Measurements from ENCODE around the gene CHST8. TPM values are rescaled to one million over a fixed set of nuclear protein-coding genes. Genes with fewer than 3 reads are reported as not detected.

CHST8 gene
- total RNA-seq, 1 experiment from 2014 or later: not detected

DNA sequence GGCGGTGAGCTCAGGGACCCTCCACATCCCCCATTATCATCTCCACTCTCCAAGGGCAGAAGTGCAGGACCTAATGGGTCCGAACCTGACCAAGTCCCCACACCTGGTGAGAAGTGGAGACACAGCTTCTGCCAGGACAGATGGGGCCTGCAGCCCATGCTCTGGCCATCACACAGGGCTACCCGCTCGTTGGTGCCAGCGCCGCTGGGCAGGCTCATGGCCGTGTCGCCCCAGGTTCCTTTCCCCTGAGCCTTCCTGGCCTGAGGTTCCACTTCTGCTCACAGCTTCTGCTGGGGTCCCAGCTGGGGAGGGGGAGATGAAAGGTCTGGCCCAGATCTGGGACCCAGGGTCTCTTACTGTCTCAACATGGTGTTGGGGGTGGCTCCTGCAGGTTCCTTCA is 126.5 kb downstream of the CHST8 start:
- no peaks in the 10 kb centered on the region for H3K9me3 Mint-ChIP-seq (ENCODE audit: unreplicated experiment)
- no peak overlapping the region for H3K4me3 ChIP-seq (ENCODE audit: low read depth, low read length)
- POLR2A ChIA-PET: no interaction called here

DNA sequence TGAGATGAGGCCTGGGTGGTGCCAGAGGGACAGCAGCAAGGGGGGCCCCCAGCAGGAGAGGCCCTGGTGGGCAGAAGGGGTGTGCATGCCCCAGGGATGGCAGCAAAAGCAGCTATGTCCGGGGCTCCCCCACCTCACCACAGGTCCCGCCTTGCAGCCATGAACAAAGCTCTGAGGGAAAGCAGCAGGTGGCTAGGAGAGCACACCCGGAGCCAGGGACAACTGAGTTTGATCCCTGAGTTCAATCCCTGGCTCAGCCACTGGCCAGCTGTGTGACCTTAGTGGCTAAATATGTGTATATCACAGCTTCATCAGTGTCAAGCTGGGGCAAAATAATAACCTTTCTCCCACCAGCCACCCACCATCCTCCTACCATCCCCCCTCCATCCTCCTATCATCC is 127.3 kb downstream of the CHST8 start:
- intact Hi-C loops (cut with micrococcal nuclease; ENCODE audit: unreplicated experiment): no loop called here
- H3K27me3 Mint-ChIP-seq (ENCODE audit: insufficient read depth, unreplicated experiment): peaks cover 15% of the 10 kb centered on the region
- DNase-seq: no peak
- H3K9me3 Mint-ChIP-seq (ENCODE audit: unreplicated experiment): no peaks in the 10 kb centered on the region
- Histone ChIP-seq H3K36me3 (ENCODE audit: control insufficient read depth, insufficient read depth, low read length) (no peaks in the 10 kb centered on the region), H3K4me1 (no peaks in the 10 kb centered on the region), H3K4me3 (ENCODE audit: low read depth, low read length) (no peak overlapping the region), H3K27me3 (replicated peaks; ENCODE audit: control insufficient read depth, insufficient read depth, low read length) (no peaks in the 10 kb centered on the region), H3K9me3 (no peaks in the 10 kb centered on the region)
- H3K36me3 Mint-ChIP-seq (ENCODE audit: insufficient read depth, unreplicated experiment): no peaks in the 10 kb centered on the region
- no peak overlapping the region for H3K27ac Mint-ChIP-seq (ENCODE audit: unreplicated experiment)
- TF ChIP-seq, protein P1, sequence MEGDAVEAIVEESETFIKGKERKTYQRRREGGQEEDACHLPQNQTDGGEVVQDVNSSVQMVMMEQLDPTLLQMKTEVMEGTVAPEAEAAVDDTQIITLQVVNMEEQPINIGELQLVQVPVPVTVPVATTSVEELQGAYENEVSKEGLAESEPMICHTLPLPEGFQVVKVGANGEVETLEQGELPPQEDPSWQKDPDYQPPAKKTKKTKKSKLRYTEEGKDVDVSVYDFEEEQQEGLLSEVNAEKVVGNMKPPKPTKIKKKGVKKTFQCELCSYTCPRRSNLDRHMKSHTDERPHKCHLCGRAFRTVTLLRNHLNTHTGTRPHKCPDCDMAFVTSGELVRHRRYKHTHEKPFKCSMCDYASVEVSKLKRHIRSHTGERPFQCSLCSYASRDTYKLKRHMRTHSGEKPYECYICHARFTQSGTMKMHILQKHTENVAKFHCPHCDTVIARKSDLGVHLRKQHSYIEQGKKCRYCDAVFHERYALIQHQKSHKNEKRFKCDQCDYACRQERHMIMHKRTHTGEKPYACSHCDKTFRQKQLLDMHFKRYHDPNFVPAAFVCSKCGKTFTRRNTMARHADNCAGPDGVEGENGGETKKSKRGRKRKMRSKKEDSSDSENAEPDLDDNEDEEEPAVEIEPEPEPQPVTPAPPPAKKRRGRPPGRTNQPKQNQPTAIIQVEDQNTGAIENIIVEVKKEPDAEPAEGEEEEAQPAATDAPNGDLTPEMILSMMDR (IDR thresholded peaks at IDR 0.05; ENCODE audit: insufficient read depth in 1 of 2, low read depth in 1 of 2, low read length in 1 of 2, severe bottlenecking in 1 of 2, unreplicated experiment in 1 of 2): no peak
- no peak overlapping the region for H3K4me3 Mint-ChIP-seq (ENCODE audit: unreplicated experiment)
- no TSS peak for BruUV-seq (replicated peaks)
- ChIA-PET CTCF (no interaction called here), POLR2A (no interaction called here)
- no peaks in the 10 kb centered on the region for H3K4me1 Mint-ChIP-seq (ENCODE audit: low read depth, unreplicated experiment)

More for the DNA sequence above, 126.5 kb downstream of the CHST8 start:
- CTCF ChIA-PET: interaction anchor here (0.5 to 0.6 kb wide), 2 partner anchors 205 to 348 kb away, joined by 4 read pairs; no protein-coding TSS in a partner anchor
- no peak overlapping the region for H3K27ac Mint-ChIP-seq (ENCODE audit: unreplicated experiment)
- Histone ChIP-seq H3K27me3 (replicated peaks; ENCODE audit: control insufficient read depth, insufficient read depth, low read length) (0 out of 2 replicates have a peak, but pooled peaks cover 1% of the 10 kb centered on the region), H3K9me3 (no peaks in the 10 kb centered on the region), H3K4me1 (no peaks in the 10 kb centered on the region), H3K36me3 (ENCODE audit: control insufficient read depth, insufficient read depth, low read length) (no peaks in the 10 kb centered on the region)
- intact Hi-C loops (cut with micrococcal nuclease; ENCODE audit: unreplicated experiment): no loop called here
- H3K4me1 Mint-ChIP-seq (ENCODE audit: low read depth, unreplicated experiment): no peaks in the 10 kb centered on the region
- TF ChIP-seq, protein P1 (IDR thresholded peaks at IDR 0.05; ENCODE audit: insufficient read depth in 1 of 2, low read depth in 1 of 2, low read length in 1 of 2, severe bottlenecking in 1 of 2, unreplicated experiment in 1 of 2): no peak
- no peak overlapping the region for H3K4me3 Mint-ChIP-seq (ENCODE audit: unreplicated experiment)
- BruUV-seq (replicated peaks): no TSS peak
- peaks cover 19% of the 10 kb centered on the region for H3K27me3 Mint-ChIP-seq (ENCODE audit: insufficient read depth, unreplicated experiment)
- no peaks in the 10 kb centered on the region for H3K36me3 Mint-ChIP-seq (ENCODE audit: insufficient read depth, unreplicated experiment)
- DNase-seq: no peak

DNA sequence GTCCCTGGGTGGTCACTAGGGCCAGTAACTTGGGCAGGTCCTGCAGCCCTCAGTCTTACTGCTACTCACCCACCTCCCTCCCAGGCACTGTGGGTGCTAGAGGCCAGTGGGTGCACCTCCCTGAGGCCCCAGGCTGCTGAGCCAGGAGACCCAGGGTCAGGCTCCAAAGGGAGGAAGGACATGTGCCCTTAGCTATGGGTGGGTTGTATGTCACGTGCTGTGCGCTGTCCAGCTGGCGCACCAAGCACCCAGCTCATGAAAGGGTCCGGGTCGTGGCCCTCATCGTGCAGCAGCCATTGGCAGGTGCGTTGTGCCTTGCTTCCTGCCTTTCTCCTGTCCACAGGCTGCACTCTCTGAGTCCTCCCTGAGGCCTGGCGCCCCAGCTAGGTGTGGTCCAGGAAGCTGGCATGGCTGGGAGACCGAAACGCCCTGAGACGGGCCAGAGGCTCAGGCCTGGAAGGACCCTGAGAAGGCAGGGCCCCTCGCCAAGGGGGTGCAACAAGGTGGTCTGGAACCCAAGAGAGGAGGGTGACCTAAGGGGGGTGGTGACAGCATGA is 127.9 kb downstream of the CHST8 start:
- Histone ChIP-seq H3K27me3 (replicated peaks; ENCODE audit: control insufficient read depth, insufficient read depth, low read length) (no peaks in the 10 kb centered on the region), H3K4me3 (ENCODE audit: low read depth, low read length) (no peak overlapping the region), H3K9me3 (no peaks in the 10 kb centered on the region), H3K4me1 (no peaks in the 10 kb centered on the region), H3K36me3 (ENCODE audit: control insufficient read depth, insufficient read depth, low read length) (no peaks in the 10 kb centered on the region)
- no peak overlapping the region for H3K27ac Mint-ChIP-seq (ENCODE audit: unreplicated experiment)
- TF ChIP-seq, protein P1 (IDR thresholded peaks at IDR 0.05; ENCODE audit: insufficient read depth in 1 of 2, low read depth in 1 of 2, low read length in 1 of 2, severe bottlenecking in 1 of 2, unreplicated experiment in 1 of 2): no peak
- H3K36me3 Mint-ChIP-seq (ENCODE audit: insufficient read depth, unreplicated experiment): no peaks in the 10 kb centered on the region
- peaks cover 15% of the 10 kb centered on the region for H3K27me3 Mint-ChIP-seq (ENCODE audit: insufficient read depth, unreplicated experiment)
- no peaks in the 10 kb centered on the region for H3K4me1 Mint-ChIP-seq (ENCODE audit: low read depth, unreplicated experiment)
- DNase-seq: no peak
- intact Hi-C loops (cut with micrococcal nuclease; ENCODE audit: unreplicated experiment): no loop called here
- H3K4me3 Mint-ChIP-seq (ENCODE audit: unreplicated experiment): no peak overlapping the region
- CTCF ChIA-PET: no interaction called here
- H3K9me3 Mint-ChIP-seq (ENCODE audit: unreplicated experiment): no peaks in the 10 kb centered on the region
- BruUV-seq (replicated peaks): no TSS peak
- POLR2A ChIA-PET: no interaction called here

All from Caco-2 (cell line).